NCI-H187 treated with DMSO at 0.1 percent for 48 hours (cell line): ENCODE results near the gene MRPS2.

ENCODE experiments used
- DNase-seq: peaks from one replicate; lab custom pipeline; 2025; lab: John Stamatoyannopoulos, UW

MRPS2 gene

DNA sequence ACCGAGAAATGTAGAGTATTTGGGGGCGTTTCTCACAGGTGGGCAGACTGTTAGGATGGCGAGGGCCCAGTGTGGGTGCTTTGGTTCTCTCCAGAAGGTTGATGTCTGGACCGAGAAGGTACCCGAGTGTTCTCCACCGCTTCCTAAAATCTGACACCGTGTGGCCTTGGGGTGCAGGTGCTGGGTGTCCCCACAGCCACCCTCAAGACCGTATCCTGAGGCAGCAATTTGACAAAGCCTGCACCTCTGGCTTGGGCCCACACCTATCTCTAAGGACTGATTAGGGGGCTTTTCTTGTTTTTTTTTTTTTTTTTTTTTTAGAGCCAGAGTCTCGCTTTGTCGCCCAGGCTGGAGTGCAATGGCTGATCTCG lies 19.6 kb upstream of the MRPS2 start:
- no peak for DNase-seq

DNA sequence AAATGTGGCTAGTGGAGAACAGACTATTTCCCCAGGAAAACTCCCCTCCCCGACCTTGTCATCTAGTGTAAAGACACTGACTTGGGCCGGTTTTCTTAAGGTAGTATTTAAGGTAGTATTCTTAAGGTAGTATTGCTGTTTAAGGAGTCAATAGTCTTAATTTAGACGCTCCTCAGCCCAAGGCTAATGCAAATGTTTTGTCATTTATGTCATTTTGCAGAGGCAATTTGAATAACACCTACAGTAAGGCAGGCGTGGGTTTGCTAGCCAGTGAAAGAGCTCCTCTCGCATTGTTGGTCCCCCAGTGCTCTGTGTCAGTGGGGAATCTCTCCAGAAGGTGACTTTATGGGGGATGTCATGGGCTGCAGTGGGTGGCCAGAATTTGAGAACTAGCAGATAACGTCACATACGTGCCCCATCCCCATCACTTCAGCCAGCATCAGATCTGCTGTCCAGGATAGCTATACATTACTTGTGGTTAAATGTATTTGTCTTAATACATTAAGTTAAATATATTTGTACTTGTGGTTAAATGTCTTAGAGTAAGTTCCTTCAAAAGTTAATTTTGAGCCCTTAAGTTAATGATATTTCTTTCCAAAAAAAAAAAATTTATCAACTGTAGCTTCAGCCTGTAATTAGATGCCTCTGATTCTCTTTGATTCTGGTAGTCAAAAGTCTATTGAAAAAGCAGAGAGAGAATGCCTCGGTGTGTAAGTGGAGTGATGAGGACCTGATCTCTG lies 18.3 kb upstream of the MRPS2 start:
- DNase-seq = no peak

DNA sequence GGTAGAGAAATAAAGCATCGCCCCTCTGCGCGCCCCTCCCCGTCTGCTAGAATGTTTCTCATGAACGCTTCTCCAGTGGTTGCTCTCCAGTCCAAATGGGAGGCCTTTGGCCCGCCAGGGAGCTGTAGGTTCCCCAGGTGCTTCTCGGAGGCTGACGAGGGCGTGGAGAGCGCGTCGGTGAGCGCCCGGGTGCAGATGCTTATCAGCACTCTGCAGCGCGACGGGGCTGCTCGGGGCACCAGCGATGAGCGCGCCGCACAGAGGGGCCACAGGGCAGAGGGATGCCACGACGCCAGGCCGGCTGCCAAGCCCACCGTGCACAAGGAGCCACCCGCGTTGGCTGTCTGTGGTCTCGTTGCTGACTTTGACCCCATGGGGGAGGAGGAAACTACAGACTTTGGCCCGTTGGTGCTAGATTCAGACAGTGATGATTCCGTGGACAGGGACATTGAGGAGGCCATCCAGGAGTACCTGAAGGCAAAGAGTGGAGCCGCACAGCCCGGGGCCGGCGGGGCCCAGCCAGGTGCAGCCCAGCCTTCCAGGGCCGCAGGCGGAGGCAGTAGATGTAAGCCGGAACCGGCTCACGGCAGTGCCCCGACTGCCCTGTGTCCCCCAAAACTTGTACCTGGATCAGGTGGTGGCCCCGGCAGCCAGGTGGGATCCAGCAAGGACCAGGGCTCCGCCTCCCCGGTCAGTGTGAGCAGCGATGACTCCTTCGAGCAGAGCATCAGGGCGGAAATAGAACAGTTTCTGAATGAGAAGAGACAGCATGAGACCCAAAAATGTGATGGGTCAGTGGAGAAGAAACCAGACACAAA lies 15.8 kb upstream of the MRPS2 start:
- no peak for DNase-seq

DNA sequence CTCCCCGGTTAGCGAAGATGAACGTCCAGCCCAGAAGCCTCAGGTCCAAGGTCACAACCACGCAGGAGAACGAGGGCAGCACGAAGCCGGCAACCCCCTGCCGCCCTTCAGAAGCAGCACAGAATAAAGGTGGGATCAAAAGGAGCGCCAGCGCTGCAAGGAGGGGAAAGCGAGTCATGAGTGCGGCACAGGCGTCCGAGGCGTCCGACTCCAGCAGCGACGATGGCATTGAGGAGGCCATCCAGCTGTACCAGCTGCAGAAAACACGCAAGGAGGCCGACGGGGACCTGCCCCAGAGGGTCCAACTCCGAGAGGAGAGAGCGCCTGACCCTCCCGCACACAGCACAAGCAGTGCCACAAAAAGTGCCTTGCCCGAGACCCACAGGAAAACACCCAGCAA lies 15.1 kb upstream of the MRPS2 start:
- no peak for DNase-seq

DNA sequence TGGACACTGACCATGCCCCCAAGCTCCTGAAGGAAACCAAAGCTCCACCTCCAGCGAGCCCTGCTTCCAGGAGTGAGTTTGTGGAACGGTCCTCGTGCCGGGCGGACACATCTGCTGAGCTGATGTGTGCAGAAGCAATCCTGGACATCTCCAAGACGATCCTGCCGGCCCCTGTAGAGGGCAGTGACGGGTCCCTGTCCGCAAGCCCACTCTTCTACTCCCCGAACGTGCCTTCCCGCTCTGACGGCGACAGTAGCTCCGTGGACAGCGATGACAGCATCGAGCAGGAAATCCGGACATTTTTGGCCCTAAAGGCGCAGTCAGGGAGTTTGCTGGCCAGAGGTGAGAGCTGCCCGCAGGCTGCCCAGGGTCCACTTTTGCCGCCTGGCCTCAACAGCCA lies 14.7 kb upstream of the MRPS2 start:
- no peak for DNase-seq

DNA sequence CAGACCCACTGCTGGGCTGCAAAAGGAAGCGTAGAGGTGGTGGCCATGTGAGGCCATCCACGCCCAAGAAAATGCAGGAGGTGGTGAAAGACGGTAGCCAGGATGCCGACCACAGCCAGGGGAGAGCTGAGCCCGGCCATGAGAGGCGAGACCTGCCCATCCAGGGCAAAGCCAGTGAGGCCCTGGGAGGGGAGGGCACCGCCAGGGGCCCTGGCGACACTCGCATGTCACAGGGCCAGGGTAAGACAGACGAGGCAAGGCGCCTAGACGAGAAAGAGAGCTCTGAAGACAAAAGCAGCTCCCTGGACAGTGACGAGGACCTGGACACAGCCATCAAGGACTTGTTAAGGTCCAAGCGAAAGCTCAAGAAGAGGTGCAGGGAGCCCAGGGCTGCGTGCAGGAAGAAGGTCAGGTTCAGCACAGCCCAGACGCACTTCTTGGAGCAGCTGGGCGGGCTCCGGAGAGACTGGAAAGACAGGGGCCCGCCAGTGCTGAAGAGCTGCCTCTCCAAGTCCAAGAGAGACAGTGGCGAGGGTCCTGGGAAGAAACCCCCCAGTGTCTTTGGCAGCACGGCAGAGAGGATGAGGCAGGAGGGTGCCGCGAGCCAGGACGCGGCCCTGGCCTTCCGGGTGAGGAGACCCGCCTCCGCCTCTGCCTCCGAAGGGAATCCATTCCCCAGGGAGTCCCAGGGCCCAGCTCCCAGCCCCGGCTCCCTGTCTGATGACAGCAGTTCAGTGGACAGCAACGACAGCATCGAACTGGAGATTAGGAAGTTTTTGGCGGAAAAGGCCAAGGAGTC lies 14.0 kb upstream of the MRPS2 start:
- no peak for DNase-seq

DNA sequence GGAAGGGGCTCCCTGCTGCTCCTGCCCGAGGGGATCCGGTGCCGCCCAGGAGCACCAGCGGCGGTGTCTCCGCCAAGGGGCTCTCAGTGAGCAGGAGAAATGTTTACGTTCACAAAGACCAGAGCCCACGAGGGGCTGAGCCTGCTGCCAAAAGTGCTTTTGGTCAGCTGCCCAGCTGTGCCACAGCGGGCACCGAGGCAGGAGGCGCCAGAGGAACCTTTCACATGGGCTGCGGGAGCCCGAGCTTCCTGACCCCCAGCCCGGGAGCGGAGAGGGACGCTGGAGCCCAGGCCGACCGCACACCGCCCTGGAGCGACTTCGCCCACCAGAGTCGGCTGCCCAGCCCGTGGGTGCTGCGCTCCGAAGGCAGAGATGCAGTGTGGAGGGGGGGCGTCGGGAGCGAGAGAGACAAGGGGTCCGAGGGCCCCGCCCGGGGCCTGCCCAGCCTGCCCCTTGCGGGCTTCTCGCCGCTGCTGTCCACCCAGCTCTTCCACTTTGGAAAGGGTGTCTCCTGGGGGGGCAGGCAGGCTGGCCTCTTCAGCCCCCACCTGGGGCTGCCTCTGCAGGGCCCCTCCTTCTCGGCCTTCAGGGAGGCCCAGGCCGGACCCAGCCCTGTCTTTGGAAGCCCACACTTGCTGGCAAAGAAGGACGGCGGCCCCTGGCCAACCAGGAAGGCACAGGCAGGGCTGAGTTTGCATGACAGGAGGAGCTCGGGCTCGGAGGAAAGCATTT lies 13.0 kb upstream of the MRPS2 start:
- no peak for DNase-seq

DNA sequence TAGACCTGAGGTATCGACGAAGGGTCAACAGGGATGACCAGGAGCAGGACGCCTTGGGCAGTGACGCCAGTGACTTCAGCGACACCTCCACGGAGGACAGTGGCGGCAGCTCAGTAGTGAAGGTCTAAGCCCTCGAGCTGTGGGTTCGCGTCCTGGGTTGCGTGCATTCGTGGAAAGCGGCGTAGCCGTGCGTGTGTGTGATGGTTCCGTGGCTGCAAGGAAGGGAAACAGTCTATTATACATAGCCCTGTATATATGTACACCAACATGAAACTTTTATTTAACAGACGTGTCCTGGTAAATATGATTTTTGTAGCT lies 12.5 kb upstream of the MRPS2 start:
- DNase-seq = no peak

DNA sequence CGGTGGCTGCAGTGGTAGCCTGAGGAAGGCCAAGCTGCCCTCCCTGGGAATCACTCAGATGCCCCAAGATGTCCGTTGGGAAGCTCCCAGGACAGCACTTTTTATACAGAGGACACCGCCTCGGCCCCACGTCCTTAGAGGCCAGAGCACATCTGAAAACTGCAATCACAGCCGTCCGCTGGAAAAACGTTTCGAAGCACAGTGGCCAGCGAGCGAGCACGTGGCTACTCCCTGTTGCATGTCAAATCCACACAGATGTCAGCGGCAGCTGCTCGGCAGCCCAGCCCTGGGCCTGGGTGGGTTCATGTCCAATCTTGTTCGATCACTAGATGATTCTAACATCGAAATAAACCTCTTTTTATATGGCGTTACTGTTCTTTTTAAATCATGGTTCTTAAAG lies 12.0 kb upstream of the MRPS2 start:
- DNase-seq = no peak

DNA sequence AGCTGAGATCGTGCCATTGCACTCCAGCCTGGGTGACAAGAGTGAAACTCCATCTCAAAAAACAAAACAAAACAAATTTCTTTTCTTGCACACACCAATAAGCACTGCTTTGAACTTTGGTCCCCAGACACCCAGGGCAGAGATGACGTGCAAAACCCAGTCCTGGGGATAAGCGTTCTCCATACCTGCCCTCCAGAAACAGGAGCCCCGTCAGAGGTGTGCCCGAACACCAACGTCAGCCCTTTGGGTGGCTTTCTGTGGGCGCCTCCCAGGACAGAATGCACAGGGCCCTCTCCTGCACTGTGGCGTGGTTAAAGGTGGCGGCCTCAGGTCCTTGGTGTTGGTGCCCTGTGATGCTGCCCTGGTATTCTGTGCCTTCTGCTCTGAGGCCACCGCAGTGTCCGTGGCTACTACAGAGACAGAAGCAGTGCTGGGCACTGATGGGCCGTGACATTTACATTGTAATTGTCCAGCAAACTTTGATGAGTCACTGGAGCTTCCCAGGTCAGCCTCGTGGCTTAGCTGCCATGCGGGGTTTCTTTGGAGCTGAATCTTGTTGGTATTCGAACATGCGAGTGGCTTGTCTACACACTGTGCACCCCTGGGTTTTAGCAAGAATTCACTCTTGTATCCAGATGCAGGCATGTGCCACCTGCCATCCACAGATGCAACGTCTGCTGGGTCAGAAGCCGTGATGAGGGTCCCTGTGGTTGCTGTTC lies 11.1 kb upstream of the MRPS2 start:
- no peak for DNase-seq

DNA sequence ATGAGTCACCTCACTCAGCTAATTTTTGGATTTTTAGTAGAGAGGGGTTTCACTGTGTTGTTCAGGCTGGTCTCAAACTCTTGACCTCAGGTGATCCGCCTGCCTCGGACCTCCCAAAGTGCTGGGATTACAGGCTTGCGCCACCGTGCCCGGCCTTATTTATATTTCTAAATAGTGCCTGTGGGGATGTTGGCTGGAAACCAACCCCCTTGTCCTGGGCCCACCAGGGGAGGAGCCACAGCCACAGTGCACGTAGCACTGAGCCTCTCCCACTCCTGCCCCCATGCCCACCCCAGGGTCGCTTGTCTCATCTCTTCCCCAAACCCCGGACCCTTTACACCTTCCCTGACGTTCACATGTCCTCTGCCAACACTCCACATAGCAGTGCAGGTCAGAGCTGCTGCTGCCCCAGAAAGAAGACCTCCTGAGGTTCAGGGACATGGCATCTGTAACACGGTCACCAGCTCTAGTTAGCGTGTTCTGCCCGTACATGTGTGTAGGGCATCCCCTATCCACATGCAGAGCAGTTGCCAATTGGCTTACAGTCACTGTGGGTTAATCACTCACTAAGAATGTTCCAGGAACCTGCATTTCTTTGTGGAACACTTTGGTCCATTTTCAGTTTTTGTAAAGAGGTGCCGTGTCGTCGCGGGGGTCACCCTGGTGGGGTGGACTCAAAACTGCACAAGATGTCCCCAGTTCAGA lies 10.2 kb upstream of the MRPS2 start:
- no peak for DNase-seq

DNA sequence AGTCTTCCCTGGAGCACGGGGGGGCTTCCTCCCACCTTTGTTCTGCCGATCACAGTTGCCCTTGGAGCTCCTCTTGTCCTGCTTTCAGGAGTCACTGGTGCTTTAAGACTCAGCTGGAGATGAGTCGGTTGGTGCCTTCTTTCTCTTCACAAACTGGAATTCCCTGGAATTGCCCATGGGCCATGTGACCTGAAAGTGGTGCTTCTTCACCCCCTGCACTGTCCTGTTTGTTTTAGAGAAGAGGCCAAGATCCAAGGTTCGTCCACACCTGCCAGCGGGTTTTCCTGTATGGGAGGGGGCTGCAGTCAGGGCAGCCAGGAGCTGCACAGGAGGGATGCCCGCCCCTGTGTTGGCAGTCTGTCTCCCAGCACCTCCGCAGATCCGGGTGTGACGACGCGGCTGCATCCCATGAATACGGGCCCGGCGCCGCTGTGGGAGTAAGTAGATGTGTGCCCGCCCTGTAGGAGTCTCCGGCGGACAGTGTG lies 9.5 kb upstream of the MRPS2 start:
- DNase-seq = no peak

DNA sequence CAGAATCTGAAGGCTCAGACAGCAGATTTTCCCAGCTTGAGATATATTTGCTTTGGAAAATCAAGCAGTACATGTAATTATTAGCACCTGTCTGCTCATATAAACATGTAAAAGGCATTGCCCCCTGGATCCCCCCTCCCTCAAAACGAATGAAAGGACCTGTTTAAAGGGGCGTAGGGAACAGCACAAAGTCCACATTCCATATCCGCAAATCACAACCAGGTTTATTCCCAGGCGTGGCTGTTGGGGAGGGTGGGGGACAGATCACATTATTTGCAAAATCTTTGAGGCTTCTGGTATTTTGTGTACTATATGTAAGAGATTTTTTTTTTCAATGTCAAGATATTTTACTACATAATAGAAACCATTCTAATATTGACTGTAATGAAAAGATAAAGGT lies 8.7 kb upstream of the MRPS2 start:
- DNase-seq = no peak

DNA sequence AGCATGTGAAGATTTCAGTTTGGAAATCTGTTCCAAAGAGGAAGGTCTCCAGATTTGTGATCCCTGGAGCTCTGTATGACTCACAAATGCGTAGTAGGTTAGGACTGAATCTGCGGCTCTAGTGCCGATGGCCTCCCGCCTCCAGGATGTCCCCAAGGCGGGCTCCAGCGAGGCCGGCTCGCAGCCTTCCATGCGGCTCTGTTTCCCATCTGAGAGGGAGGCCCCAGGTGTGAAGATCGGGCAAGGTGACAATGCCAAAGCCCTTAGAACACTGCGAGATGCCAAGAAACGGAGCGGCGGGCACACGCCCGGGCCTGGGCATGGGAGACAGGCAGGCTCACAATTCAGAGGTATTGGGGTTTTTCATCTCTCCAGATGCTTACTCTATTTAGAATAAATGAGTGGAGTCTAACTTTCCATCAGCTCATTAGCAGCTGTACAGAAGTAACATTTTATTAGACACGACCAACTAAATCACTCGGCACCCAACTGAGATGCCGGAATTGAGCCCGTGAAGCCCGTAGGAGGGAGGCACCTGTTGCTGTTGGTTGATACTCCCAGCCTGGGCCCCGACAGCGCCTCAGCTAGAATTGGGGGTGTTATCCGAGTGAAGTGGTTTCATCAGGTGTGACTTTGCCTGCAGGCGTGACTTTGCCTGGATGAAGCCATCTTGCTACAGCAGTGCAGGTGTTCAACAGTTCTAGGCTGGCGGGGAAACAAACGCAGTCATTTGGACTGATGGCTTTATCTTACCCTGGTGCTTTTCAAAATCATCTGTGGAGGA lies 7.4 kb upstream of the MRPS2 start:
- no peak for DNase-seq

DNA sequence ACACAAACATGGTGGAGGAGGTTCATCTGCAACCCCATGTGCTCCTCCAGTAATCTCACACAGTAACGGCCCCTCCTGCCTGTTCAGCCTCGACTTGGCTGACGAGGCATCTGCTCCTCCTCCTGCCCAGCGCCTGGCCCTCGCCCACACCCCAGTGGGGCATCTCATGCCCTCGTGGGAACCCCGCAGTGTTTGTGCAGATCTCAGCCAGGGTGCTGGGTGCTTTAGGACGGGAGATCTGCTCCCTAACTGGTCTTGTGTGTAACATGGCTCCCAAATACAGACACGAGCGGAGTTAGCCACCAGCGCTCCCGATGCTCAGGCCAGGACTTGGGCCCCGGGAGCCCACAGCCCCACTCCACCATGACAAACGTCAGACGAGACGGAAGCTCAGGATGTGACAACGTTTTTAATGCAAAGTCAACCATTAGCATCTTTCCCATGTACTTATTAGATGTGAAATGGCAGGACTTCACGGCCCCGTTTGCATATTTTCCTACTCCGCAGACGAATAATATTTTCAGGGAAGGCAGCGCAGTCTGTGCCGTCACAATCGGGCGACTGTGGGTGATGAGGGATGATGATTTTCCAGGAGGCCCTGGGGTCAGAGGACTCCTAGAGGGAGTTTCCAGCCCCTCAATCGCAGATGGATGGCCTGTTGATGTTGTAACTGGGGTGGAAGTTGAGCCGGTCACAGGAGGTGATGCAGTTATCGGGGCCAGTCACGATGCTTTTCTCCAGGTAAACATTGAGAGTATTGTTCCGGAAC lies 5.5 kb upstream of the MRPS2 start:
- no peak for DNase-seq

DNA sequence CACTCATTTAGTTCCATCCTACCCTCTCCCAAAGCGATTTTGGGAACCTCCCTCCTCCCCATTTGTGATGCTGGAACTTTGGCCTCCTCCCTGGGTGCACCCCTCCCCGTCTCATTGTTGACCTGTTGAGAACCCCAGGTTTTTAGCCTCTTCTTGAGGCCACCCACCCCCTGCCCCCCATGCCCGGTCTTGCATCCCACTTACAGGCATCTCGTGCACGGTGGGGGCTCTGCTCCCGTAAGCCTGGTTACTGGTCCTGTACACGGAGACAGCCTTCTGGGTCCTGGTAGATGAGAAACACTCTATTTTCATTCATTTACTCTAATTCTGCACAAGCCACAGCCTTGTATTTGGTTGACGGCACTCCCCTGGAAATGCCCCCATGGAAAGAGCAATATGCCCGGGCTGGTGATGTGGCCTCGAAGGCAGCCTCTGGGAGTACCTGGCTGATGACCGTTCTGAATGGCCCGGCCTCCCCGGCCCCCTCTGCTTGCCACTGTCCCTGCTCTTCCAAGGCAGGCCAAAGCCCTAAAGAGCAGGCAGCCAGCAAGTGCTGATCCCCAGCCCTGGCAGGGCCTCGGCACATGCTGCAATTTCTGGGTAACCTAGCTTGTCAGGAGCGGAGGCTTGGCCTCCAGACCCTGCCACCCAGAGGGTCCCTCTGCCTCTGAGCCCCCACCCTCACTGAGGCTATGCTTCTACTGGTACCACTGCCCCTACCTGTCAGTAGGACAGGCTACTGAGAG lies 1.9 kb upstream of the MRPS2 start:
- no peak for DNase-seq

DNA sequence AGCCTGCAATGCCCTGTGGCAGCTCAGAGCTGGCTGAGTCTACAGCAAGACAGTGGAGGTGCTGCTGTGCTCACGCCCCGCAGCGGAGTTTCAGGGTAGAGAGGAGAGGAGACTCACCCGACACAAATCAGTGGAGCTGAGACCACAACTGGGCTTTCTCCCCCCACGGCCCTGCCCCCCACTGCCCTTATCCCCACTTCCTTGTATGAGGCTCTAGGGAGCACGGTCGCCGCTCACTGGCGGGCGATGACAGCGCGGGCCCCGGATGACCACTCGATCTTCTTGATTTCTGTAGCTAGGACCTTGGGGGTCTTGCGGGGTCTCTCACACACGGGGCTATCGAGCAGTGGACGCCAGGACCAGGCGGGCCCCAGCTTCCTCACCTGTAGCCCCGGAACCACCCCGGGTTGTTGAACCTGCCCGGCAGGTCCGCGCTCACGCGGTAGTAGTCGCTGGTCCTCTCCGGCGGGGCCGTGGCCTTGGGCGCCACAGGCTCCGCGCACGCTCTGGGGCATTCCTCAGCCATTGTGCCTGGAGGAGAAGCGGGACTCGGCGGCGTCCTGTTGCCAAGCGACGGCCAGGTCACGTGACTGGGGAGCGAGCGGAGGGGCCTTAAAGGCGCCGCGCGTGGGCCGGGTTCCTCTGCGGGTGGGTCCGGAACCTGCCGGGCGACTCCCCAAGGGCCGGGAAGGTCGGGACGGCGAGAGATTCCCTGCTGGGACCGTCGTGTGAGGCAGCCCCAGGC lies 984 bp upstream of the MRPS2 start:
- DNase-seq = peak; percentile 9

DNA sequence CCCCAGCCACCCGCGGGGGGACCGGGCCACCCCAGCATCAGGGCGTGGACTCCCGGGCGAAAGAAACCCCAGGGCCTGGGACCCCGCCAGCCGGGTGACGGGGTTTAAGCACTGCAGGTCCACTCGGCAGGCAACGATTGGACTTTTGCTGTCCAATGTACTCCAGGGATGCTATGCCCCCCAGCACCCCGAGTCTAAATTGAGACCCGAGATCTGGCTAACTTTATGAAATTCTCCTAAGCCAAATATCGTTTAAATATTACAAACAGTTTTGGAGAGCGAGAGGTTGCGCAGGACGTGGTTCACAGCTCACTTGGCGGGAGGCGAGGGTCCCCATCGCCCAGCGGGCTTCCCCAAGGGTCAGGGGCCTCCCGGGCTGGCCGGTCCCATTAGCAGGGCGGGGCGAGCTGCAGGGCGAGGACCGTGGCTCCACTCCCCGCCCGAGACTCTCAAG lies 384 bp upstream of the MRPS2 start:
- no peak for DNase-seq
